Calu3 (cell line): ENCODE results near the gene KLHL5. TPM values are rescaled to one million over a fixed set of nuclear protein-coding genes. Genes with fewer than 3 reads are reported as not detected.

ENCODE experiments used
- BruUV-seq: library from RNA; stranded (reverse); fragments of 400-500 nt; replicated peaks from 2 replicates; lab custom pipeline; 2021; lab: Mats Ljungman, UMichigan
- CTCF ChIA-PET: fragments of 300-600 bp; sonication (Branson Sonifier 250); formaldehyde crosslinking; loops from one replicate; lab custom pipeline; 2022; ENCODE audit warnings: antibody characterized with exemption; lab: Charles Lee
- DNase-seq: peaks from one replicate; pipeline ENCODE4 v3.0.0; 2022
- H3K27ac Mint-ChIP-seq: one replicate; pipeline ENCODE4 v1.8.0; 2022; ENCODE audit warnings: mixed read lengths; ENCODE audit not compliant: unreplicated experiment
- H3K27me3 Mint-ChIP-seq: one replicate; pipeline ENCODE4 v1.8.0; 2022; ENCODE audit warnings: mixed read lengths; ENCODE audit not compliant: unreplicated experiment
- H3K36me3 Mint-ChIP-seq: one replicate; pipeline ENCODE4 v1.8.0; 2022; ENCODE audit warnings: mild to moderate bottlenecking, moderate library complexity, mixed read lengths; ENCODE audit not compliant: insufficient read depth, unreplicated experiment
- H3K4me1 Mint-ChIP-seq: one replicate; pipeline ENCODE4 v1.8.0; 2022; ENCODE audit warnings: mild to moderate bottlenecking, low read depth, mixed read lengths; ENCODE audit not compliant: unreplicated experiment
- H3K4me3 Mint-ChIP-seq: one replicate; pipeline ENCODE4 v1.8.0; 2022; ENCODE audit warnings: mild to moderate bottlenecking, low read depth, moderate library complexity, mixed read lengths; ENCODE audit not compliant: unreplicated experiment
- H3K9me3 Mint-ChIP-seq: one replicate; pipeline ENCODE4 v1.8.0; 2022; ENCODE audit warnings: low read depth, mixed read lengths; ENCODE audit not compliant: unreplicated experiment
- intact Hi-C: fragments of 100-400 bp; cut with micrococcal nuclease; formaldehyde crosslinking; loops from one replicate; pipeline ENCODE4 v1.10.0; 2022; ENCODE audit not compliant: unreplicated experiment
- total RNA-seq: library from RNA; stranded (reverse); gene quantifications from 2 replicates; pipeline ENCODE4 v1.2.3, GENCODE V29; 2022
- TF ChIP-seq, protein P1 (sequence below): fragments of 200-600 bp; IDR thresholded peaks from one replicate; pipeline ENCODE4 v1.8.0; 2022; ENCODE audit warnings: antibody characterized with exemption; ENCODE audit not compliant: unreplicated experiment

The KLHL5 gene
- total RNA-seq, 1 experiment from 2014 or later: 57.4 TPM

DNA sequence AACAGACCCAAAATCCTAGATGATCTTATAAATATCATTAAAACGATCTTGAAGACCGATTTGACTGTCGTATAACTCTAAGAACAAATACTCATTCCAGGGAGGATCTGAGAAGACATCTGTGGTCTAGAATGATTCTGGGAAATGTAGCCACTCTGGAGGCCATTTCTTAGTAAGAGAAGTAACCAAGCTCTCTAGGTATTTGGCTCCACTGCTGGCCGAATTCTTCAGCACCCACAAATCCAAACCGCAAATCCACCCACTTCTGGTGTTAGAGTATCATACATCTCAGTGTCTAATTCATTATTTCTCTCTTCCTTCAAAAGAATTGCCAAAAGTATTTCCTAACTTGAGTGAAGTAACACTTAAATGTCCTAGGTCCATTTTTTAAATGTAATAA, 23.9 kb downstream of the KLHL5 start:
- no peaks in the 10 kb centered on the region for H3K27me3 Mint-ChIP-seq
- no peak overlapping the region for H3K27ac Mint-ChIP-seq
- H3K36me3 Mint-ChIP-seq: peaks cover 13% of the 10 kb centered on the region
- no peaks in the 10 kb centered on the region for H3K9me3 Mint-ChIP-seq
- DNase-seq: no peak
- H3K4me3 Mint-ChIP-seq: no peak overlapping the region
- no TSS peak for BruUV-seq
- intact Hi-C loops: no loop called here
- CTCF ChIA-PET: no interaction called here
- TF ChIP-seq, protein P1, sequence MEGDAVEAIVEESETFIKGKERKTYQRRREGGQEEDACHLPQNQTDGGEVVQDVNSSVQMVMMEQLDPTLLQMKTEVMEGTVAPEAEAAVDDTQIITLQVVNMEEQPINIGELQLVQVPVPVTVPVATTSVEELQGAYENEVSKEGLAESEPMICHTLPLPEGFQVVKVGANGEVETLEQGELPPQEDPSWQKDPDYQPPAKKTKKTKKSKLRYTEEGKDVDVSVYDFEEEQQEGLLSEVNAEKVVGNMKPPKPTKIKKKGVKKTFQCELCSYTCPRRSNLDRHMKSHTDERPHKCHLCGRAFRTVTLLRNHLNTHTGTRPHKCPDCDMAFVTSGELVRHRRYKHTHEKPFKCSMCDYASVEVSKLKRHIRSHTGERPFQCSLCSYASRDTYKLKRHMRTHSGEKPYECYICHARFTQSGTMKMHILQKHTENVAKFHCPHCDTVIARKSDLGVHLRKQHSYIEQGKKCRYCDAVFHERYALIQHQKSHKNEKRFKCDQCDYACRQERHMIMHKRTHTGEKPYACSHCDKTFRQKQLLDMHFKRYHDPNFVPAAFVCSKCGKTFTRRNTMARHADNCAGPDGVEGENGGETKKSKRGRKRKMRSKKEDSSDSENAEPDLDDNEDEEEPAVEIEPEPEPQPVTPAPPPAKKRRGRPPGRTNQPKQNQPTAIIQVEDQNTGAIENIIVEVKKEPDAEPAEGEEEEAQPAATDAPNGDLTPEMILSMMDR: no peak
- no peaks in the 10 kb centered on the region for H3K4me1 Mint-ChIP-seq

DNA sequence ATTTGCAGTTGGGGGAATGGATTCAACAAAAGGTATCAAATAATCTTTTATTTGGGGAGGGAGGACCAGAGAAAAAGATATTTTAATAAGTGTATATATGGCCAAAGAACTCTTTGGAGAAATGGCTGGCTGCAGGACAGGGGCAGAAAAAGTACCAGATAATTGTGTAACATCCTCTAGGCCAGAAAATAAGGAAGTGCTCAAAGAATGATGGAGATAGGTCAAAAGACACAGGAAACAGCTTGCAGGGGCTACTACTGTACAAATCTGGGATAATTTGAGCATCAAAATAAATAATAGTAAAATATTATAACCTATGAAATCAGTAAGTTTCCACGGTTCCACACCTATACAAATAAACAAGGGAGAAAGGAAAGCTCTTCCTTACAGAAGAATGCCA, 34.8 kb downstream of the KLHL5 start:
- Mint-ChIP-seq H3K36me3 (peaks cover 20% of the 10 kb centered on the region), H3K27me3 (no peaks in the 10 kb centered on the region), H3K4me3 (no peak overlapping the region), H3K4me1 (no peaks in the 10 kb centered on the region), H3K9me3 (no peaks in the 10 kb centered on the region), H3K27ac (no peak overlapping the region)
- intact Hi-C loops: no loop called here
- DNase-seq: no peak
- TF ChIP-seq, protein P1: no peak
- no TSS peak for BruUV-seq
- CTCF ChIA-PET: no interaction called here

DNA sequence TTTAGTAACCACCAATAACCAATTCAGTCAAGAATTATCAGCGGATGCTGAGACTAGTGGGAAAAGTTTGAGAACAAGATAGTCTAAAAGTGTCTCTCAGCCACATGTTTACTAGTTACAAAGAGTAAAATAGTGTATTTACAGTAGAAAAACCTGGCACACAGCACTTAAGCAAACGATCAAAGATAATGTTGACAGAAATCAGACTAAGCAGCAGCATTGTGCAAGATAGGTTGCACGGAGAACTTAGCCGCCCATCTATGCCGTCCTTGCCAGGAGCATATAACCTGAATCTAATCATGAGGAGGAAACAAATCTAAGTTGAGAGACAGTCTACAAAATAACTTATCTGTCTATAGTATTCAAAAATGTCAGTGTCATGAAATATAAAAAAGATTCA, 35.3 kb downstream of the KLHL5 start:
- Mint-ChIP-seq H3K27ac (no peak overlapping the region), H3K27me3 (no peaks in the 10 kb centered on the region), H3K9me3 (no peaks in the 10 kb centered on the region), H3K36me3 (peaks cover 23% of the 10 kb centered on the region), H3K4me1 (no peaks in the 10 kb centered on the region), H3K4me3 (no peak overlapping the region)
- CTCF ChIA-PET: no interaction called here
- BruUV-seq: no TSS peak
- TF ChIP-seq, protein P1: no peak
- intact Hi-C loops: no loop called here
- no peak for DNase-seq

DNA sequence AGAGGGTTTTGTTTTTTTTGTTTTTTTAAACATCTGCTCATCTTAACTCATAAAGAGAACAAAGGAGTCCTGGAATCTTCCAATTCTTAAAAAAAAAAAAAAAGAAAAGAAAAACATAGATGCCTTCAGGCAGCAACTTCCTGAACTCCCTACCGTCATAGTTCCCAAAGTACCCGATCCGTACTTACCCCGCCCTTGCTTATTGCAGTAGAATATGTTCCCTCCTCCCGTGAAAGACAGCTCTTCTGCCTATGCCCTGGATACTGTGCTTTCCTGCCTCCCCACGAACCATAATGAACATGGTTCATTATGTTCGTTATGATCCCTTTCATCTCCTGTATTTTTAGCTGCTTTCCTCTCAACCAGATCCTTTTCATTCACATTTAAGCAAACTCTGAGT, 40.3 kb downstream of the KLHL5 start:
- Mint-ChIP-seq H3K4me1 (no peaks in the 10 kb centered on the region), H3K9me3 (no peaks in the 10 kb centered on the region), H3K4me3 (no peak overlapping the region), H3K27me3 (no peaks in the 10 kb centered on the region), H3K27ac (no peak overlapping the region), H3K36me3 (peaks cover 27% of the 10 kb centered on the region)
- no TSS peak for BruUV-seq
- CTCF ChIA-PET: no interaction called here
- TF ChIP-seq, protein P1: no peak
- DNase-seq: no peak
- intact Hi-C loops: no loop called here

DNA sequence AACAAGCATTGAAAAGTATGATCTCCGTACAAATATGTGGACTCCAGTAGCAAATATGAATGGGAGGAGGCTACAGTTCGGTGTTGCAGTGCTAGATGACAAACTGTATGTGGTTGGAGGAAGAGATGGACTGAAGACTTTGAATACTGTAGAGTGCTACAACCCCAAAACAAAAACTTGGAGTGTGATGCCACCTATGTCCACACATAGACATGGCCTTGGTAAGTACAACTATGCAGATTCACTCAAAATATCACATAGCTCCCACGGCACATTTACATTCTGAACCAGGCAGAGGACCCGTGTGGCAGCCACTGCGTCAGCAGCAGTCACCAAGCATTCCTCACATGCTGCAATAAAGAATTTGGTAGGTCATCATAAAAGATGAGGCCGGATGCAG, 41.3 kb downstream of the KLHL5 start:
- no peak overlapping the region for H3K4me3 Mint-ChIP-seq
- CTCF ChIA-PET: no interaction called here
- H3K36me3 Mint-ChIP-seq: peaks cover 24% of the 10 kb centered on the region
- no peak for DNase-seq
- no peak overlapping the region for H3K27ac Mint-ChIP-seq
- BruUV-seq: no TSS peak
- H3K9me3 Mint-ChIP-seq: no peaks in the 10 kb centered on the region
- TF ChIP-seq, protein P1: no peak
- intact Hi-C loops: no loop called here
- no peaks in the 10 kb centered on the region for H3K27me3 Mint-ChIP-seq
- no peaks in the 10 kb centered on the region for H3K4me1 Mint-ChIP-seq
